Activated CD4-positive, CD25-positive, alpha-beta regulatory T cell treated with anti-CD3 and anti-CD28 coated beads, Interleukin-2, amount 50 U/mL, for 24 hours (primary cell): Measurements from ENCODE around the gene FGF2.
"Not testable (repeated sequence)": the region's sequence is repeated elsewhere in the genome, so short reads cannot be mapped to it uniquely, and the experiment has no call there.

Experiments
- ATAC-seq, 2 donors: fragments of 150-1000 bp; cut with Tn5 transposase; one replicate each; pipeline ENCODE4 v1.10.0; 2021; ENCODE audit warnings: mild to moderate bottlenecking in 1 of 2, moderate library complexity in 1 of 2

FGF2 gene

GRCh38 chr4:122847931-122848330 is 21.3 kb downstream of the FGF2 start:
- ATAC-seq: no peak

GRCh38 chr4:122849789-122850188 is 23.2 kb downstream of the FGF2 start:
- not testable (repeated sequence) for ATAC-seq

- no peak for ATAC-seq
These were observed 24.9 kb downstream of the FGF2 start for GRCh38 chr4:122851568-122851967.

GRCh38 chr4:122854447-122855352 is 28.1 kb downstream of the FGF2 start:
- ATAC-seq: no peak

- no peak for ATAC-seq
These were observed 28.8 kb downstream of the FGF2 start for GRCh38 chr4:122855353-122855890.

GRCh38 chr4:122857160-122857559 is 30.5 kb downstream of the FGF2 start:
- ATAC-seq: no peak

GRCh38 chr4:122858705-122859104 is 32.1 kb downstream of the FGF2 start:
- ATAC-seq: no peak

- ATAC-seq: no peak
These were observed 34.7 kb downstream of the FGF2 start for GRCh38 chr4:122861172-122861943.

- ATAC-seq: no peak
These were observed 37.0 kb downstream of the FGF2 start for GRCh38 chr4:122863639-122864038.

- no peak for ATAC-seq
These were observed 38.8 kb downstream of the FGF2 start for GRCh38 chr4:122865425-122865824.

- ATAC-seq: not testable (repeated sequence)
These were observed 41.6 kb downstream of the FGF2 start for GRCh38 chr4:122868235-122868634.

- no peak for ATAC-seq
These were observed 46.5 kb downstream of the FGF2 start for GRCh38 chr4:122873146-122873545.

- no peak for ATAC-seq
These were observed 47.4 kb downstream of the FGF2 start for GRCh38 chr4:122873821-122874593.

- no peak for ATAC-seq
These were observed 49.3 kb downstream of the FGF2 start for GRCh38 chr4:122875949-122876348.

- ATAC-seq: no peak
These were observed 49.8 kb downstream of the FGF2 start for GRCh38 chr4:122876456-122876855.

GRCh38 chr4:122879001-122879400 is 52.4 kb downstream of the FGF2 start:
- ATAC-seq: no peak

GRCh38 chr4:122882857-122883735 is 56.5 kb downstream of the FGF2 start:
- no peak for ATAC-seq

- ATAC-seq: no peak
These were observed 57.9 kb downstream of the FGF2 start for GRCh38 chr4:122884499-122884898.

- no peak for ATAC-seq
These were observed 63.1 kb downstream of the FGF2 start for GRCh38 chr4:122889726-122890125.

GRCh38 chr4:122890147-122890795 is 63.6 kb downstream of the FGF2 start:
- no peak for ATAC-seq

GRCh38 chr4:122894827-122895226 is 68.2 kb downstream of the FGF2 start:
- ATAC-seq: no peak
